Epithelial cell of esophagus (primary cell): ENCODE data around the gene MFSD12.

ENCODE experiments used
- DNase-seq: peaks from one replicate; pipeline ENCODE4 v3.0.0; 2010; ENCODE audit warnings: low read depth
- H3K4me3 ChIP-seq: 2 replicates; pipeline ENCODE4 v1.5.1; 2011; ENCODE audit warnings: mild to moderate bottlenecking, low read length, control low read depth
- TF ChIP-seq, protein P1 (sequence below): IDR thresholded peaks from 2 replicates; pipeline ENCODE4 v1.5.1; 2011; ENCODE audit warnings: low read depth, mild to moderate bottlenecking, low read length, control low read depth, inconsistent platforms; ENCODE audit not compliant: insufficient read depth; ENCODE audit errors: missing control alignments

The MFSD12 gene

DNA sequence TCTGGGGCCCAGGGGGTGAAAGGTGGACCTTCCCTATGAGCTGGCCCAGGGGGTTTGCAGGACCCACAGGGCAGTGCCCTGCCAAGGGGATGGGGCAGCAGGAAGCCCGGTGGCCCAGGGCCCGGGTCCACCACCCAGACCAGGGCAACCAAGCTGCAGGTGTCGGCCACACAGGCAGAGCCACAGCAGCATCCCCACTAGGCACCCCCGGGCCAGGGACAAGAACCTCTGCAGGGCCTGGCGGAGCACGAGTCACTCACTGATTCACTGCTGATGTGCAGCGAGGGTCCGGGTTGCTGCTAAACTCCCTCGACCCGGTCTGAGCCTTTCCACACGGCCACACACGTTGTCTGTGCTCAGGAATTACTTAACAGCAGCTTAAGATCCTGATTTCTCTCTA lies 42.5 kb downstream of the MFSD12 start:
- H3K4me3 ChIP-seq, result no peak overlapping the region
- TF ChIP-seq, protein P1, sequence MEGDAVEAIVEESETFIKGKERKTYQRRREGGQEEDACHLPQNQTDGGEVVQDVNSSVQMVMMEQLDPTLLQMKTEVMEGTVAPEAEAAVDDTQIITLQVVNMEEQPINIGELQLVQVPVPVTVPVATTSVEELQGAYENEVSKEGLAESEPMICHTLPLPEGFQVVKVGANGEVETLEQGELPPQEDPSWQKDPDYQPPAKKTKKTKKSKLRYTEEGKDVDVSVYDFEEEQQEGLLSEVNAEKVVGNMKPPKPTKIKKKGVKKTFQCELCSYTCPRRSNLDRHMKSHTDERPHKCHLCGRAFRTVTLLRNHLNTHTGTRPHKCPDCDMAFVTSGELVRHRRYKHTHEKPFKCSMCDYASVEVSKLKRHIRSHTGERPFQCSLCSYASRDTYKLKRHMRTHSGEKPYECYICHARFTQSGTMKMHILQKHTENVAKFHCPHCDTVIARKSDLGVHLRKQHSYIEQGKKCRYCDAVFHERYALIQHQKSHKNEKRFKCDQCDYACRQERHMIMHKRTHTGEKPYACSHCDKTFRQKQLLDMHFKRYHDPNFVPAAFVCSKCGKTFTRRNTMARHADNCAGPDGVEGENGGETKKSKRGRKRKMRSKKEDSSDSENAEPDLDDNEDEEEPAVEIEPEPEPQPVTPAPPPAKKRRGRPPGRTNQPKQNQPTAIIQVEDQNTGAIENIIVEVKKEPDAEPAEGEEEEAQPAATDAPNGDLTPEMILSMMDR, result no peak
- no peak for DNase-seq

DNA sequence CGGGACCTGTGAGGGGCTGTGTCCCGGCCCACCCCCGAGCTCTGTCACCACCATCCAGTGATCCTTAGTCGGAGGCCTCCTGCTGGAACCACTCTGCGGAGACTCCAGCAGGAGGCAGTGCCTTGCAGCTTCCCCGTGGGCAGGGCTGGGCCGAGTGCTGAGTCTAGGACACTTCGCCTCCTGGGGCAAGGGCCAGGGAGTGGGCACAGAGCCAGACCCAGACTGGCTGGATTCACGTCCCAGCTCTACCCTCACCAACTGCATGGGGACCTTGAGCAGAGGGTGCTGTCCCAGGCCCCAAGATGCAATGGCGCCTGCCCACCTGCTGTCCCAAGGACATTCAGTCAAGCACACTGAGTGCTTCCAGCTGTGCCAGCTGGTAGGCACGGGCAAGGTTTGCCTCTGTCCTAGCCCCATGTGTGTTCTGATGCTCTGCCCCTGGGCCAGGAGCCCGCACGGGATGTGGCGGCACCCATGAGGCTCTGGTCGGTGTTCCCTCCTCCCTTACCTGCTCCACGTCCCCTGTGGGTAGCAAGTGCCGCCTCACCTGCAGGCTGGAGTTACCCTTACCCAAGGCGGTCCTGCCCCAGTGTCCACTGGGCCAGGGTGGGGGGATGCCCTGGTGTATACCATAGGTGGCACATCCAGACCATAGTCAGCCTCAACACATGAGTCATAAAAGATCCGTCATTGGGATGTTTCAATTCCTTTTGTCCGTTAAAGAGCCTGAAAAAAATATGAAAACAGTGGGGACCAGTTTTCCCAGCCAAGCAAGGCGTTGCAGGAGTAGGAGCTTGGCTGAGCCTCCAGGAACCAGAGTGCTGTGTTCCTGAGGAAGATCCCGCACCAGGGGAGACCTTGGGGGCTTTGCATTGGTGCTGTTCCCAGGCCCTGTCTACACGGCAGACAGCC lies 43.9 kb downstream of the MFSD12 start:
- no peak for DNase-seq
- no peak overlapping the region for H3K4me3 ChIP-seq
- TF ChIP-seq, protein P1, result no peak

DNA sequence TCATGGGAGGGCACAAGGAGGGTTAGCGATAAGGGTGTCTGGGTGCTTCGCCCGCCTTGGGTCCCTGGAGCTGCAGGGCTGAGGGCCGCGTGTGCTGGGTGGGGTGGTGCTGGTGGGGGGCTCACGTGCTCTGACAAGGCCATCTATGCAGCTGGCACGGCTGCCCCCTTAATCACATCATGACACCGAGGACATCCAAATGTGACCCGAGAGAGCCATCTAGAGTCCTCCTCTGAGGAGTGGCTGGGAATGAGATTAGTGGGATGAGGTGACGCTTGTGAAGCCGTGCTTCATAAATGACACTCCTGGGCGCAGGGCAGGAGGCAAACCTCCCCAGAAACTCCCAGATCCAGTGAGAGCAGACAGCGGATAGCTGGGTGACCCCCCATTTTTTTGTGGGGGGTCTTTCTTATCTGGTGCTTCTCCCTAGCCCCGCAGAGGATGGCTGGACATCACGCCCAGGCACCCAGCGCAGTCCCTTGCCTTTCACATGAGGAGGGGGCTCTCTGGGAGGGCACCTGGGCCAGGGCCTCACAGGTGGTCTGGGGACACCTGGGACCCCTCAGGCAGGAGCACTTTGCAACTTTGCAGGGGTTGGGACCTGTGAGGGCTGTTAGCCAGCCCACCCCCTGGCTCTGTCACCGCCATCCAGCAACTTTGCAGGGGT lies 44.7 kb downstream of the MFSD12 start:
- TF ChIP-seq, protein P1, result no peak
- DNase-seq, result no peak
- no peak overlapping the region for H3K4me3 ChIP-seq

DNA sequence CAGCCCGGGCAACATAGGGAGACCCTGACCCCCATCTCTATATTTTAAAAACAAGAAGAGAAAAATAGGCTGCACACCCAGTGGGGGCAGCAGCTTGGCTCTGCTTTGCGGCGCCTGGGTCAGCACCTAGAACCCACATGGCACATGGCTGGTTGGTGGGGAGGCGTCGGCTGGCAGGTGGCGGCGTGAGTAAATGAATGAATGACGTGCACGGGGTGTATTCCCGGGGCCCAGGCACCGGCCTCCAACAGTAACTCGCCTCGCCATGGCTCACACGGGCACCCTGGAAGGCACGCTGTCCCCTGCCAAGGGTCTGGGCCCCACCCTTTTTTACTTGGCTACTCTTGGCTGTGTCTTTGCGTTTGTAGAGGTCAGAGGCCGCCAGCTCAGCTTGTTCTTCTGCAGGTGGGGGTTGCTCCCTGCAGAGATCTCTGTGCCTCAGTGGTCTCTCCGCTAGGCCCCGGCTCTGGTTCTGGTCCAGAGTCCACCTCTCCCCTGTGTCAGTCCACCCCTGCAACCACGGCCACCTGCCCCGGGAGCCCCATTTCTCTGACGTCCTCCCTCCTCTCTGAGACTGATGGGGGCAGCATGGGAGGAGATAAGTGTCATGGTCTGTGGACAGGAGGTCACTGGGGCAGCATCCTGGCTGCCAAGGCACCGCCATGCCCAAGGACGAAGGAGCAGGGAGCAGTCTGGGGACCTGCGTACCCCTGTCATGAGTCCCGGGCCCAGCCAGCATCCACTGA lies 45.7 kb downstream of the MFSD12 start:
- TF ChIP-seq, protein P1, result no peak
- H3K4me3 ChIP-seq, result no peak overlapping the region
- no peak for DNase-seq

DNA sequence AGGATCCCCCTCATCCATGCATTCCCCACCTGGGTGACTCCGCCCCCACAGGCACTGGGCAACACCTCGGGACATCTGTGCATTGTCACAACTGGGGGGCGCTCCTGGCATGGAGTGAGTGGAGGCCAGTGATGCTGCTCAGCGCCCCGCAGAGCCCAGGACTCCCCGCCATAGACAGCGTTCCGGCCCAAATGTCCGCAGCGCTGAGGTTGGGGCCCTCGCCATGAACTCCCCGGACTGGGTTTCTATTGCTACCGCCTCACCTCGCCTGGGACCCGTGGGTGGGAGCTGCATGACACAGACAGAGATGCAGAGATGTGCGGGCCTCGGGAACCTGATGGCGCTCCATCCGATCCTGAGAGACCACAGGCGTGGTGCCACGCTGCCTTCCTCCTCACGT lies 46.7 kb downstream of the MFSD12 start:
- H3K4me3 ChIP-seq, result no peak overlapping the region
- TF ChIP-seq, protein P1, result no peak
- DNase-seq, result no peak

DNA sequence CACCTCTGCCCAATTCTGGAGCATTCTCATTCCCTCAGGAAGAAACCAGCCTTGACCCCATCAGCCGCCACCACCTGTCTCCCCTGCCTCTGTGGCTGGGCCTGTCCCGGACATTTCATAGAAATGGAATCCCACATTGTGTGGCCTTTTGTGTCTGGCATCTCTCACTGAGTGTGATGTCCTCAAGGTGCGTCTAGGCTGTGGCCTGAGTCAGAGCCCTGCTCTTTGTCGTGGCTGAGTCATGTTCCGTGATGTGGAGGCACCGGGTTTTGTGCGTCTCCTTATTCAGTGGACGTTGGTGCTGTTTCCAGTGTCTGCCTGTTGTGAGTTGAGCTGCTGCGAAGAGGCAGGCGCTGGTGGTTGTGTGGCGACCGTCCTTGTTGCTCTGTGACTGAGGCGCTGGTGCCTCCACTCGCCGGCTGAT lies 47.8 kb downstream of the MFSD12 start:
- H3K4me3 ChIP-seq, result no peak overlapping the region
- DNase-seq, result peak; percentile 95
- TF ChIP-seq, protein P1, result no peak
